HCT116 (cell line): ENCODE results near the gene OR5K3.

Experiments used
- JUND ChIP-seq: IDR thresholded peaks from 2 replicates; pipeline ENCODE4 v1.6.1; 2012
- TF ChIP-seq, protein P1 (sequence below), 3 experiments: fragments of 200-600 bp in 1 of 3; sonication (generic) in 1 of 3; IDR thresholded peaks in 2 of 3; conservative IDR thresholded peaks in 1 of 3; 2 replicates each; pipeline ENCODE4 v1.5.1; 2012 to 2017; ENCODE audit warnings: low read depth in 2 of 3, low read length in 2 of 3, antibody characterized with exemption in 1 of 3, borderline replicate concordance in 1 of 3, control low read depth in 1 of 3, mild to moderate bottlenecking in 1 of 3, mixed read lengths in 1 of 3, mixed run types in 1 of 3, moderate library complexity in 1 of 3; ENCODE audit not compliant: insufficient read depth in 1 of 3

- TF ChIP-seq, protein P1, sequence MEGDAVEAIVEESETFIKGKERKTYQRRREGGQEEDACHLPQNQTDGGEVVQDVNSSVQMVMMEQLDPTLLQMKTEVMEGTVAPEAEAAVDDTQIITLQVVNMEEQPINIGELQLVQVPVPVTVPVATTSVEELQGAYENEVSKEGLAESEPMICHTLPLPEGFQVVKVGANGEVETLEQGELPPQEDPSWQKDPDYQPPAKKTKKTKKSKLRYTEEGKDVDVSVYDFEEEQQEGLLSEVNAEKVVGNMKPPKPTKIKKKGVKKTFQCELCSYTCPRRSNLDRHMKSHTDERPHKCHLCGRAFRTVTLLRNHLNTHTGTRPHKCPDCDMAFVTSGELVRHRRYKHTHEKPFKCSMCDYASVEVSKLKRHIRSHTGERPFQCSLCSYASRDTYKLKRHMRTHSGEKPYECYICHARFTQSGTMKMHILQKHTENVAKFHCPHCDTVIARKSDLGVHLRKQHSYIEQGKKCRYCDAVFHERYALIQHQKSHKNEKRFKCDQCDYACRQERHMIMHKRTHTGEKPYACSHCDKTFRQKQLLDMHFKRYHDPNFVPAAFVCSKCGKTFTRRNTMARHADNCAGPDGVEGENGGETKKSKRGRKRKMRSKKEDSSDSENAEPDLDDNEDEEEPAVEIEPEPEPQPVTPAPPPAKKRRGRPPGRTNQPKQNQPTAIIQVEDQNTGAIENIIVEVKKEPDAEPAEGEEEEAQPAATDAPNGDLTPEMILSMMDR (IDR thresholded peaks at IDR 0.05 in 2 of 3, conservative IDR thresholded peaks at IDR 0.05 in 1 of 3; ENCODE audit: borderline replicate concordance in 1 of 3, insufficient read depth in 1 of 3, low read depth in 2 of 3, low read length in 2 of 3) = no peak
- no peak for TF ChIP-seq JUND
Observed at GRCh38 chr3:98359250-98359649, 31.2 kb upstream of the OR5K3 start.
